ENCODE results near the gene CIRBP.
"Not testable (repeated sequence)": the region's sequence is repeated elsewhere in the genome, so short reads cannot be mapped to it uniquely, and the experiment has no call there.

Gene CIRBP

DNA sequence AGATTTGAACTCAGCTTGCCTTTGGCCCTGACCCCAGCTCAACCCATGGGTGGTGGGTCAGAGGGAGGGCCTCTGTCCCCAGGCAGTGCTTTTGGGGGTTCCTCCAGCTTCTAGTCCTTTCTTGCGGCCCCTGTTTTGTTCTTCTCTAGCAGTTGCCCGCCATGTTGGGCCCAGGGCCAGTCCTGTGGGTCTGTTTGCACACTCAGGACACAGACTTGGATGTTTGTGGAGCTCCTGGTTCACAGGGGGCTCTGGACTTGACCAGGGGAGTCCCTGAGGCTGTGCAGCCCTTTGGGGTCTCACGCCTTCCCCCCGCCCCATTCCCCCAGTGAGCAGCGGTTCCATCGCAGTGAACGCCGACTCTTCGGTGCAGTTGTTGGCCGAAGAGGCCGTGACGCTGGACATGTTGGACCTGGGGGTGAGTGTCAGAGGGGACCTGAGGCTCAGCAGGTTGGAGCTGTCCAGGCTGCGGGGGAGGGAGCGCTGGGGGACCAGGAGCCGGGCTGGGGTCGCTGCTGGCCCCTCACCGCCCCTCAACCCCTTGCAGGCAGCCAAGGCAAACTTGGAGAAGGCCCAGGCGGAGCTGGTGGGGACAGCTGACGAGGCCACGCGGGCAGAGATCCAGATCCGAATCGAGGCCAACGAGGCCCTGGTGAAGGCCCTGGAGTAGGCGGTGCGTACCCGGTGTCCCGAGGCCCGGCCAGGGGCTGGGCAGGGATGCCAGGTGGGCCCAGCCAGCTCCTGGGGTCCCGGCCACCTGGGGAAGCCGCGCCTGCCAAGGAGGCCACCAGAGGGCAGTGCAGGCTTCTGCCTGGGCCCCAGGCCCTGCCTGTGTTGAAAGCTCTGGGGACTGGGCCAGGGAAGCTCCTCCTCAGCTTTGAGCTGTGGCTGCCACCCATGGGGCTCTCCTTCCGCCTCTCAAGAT, 25.1 kb upstream of the CIRBP start:
- Histone ChIP-seq H3K9ac (no peak overlapping the region), H3K36me3 (ENCODE audit: insufficient read depth) (no peaks in the 10 kb centered on the region), H3K4me1 (ENCODE audit: low read depth, poor library complexity, severe bottlenecking) (peaks cover 39% of the 10 kb centered on the region), H2AFZ (ENCODE audit: low read depth) (no peak overlapping the region), H3K27ac (no peak overlapping the region), H3K4me2 (0 out of 2 replicates have a peak overlapping the region, but pooled peaks have one; percentile 21), H3K27me3 (ENCODE audit: insufficient read depth, low read depth) (peaks cover 4% of the 10 kb centered on the region; the same call in 1 of the 2 replicates), H4K20me1 (ENCODE audit: insufficient read depth) (no peaks in the 10 kb centered on the region), H3K79me2 (ENCODE audit: insufficient read depth, low read depth) (peaks cover 9% of the 10 kb centered on the region; the same call in 1 of the 2 replicates), H3K4me3 (IDR thresholded peaks at IDR 0.05; ENCODE audit: insufficient read depth, low read depth, low read length) (no peak overlapping the region)
- TF ChIP-seq, protein P1, sequence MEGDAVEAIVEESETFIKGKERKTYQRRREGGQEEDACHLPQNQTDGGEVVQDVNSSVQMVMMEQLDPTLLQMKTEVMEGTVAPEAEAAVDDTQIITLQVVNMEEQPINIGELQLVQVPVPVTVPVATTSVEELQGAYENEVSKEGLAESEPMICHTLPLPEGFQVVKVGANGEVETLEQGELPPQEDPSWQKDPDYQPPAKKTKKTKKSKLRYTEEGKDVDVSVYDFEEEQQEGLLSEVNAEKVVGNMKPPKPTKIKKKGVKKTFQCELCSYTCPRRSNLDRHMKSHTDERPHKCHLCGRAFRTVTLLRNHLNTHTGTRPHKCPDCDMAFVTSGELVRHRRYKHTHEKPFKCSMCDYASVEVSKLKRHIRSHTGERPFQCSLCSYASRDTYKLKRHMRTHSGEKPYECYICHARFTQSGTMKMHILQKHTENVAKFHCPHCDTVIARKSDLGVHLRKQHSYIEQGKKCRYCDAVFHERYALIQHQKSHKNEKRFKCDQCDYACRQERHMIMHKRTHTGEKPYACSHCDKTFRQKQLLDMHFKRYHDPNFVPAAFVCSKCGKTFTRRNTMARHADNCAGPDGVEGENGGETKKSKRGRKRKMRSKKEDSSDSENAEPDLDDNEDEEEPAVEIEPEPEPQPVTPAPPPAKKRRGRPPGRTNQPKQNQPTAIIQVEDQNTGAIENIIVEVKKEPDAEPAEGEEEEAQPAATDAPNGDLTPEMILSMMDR (conservative IDR thresholded peaks at IDR 0.05; ENCODE audit: low read depth, low read length): peak; percentile 81

DNA sequence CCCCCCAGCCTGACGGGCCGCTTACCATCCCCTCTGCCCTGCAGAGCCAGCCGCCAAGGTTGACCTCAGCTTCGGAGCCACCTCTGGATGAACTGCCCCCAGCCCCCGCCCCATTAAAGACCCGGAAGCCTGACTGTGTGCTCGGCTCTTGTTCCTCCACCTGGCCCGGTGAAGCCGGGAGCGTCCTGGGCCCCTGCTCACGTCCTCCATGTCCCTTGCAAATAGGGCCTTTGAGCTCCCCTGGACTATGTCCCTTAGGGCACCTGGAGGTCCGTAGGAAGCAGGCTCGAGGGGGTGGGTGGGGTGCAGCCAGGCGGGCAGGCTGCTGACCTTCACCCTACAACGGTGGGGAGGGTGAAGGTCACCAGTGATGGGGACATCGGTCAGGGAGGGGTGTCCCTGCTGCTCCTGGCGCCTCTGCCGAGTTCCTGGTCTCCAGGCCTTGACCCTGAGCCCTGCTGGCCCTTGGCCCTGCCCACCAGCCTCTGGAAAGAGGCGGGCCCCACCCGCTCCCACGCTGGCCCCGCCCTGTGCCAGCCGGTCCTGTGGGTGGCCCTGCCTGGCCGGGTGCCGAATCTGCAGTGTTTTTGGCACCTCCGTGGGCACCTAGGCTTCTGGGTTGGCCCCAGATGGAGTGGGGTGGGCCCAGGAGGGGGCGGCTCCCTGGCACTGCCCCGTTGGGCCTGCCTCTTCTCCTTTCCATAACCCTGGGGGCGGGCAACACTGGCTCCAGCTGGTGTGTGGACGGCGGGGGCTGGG, 24.3 kb upstream of the CIRBP start:
- Histone ChIP-seq H4K20me1 (ENCODE audit: insufficient read depth) (no peaks in the 10 kb centered on the region), H3K9ac (no peak overlapping the region), H3K27ac (no peak overlapping the region), H3K27me3 (ENCODE audit: insufficient read depth, low read depth) (no peaks in the 10 kb centered on the region), H2AFZ (ENCODE audit: low read depth) (no peak overlapping the region), H3K79me2 (ENCODE audit: insufficient read depth, low read depth) (peaks cover 9% of the 10 kb centered on the region; the same call in 1 of the 2 replicates), H3K4me3 (IDR thresholded peaks at IDR 0.05; ENCODE audit: insufficient read depth, low read depth, low read length) (no peak overlapping the region), H3K4me2 (0 out of 2 replicates have a peak overlapping the region, but pooled peaks have one; percentile 1), H3K36me3 (ENCODE audit: insufficient read depth) (no peaks in the 10 kb centered on the region), H3K4me1 (ENCODE audit: low read depth, poor library complexity, severe bottlenecking) (peaks cover 38% of the 10 kb centered on the region)
- TF ChIP-seq, protein P1 (conservative IDR thresholded peaks at IDR 0.05; ENCODE audit: low read depth, low read length): no peak

DNA sequence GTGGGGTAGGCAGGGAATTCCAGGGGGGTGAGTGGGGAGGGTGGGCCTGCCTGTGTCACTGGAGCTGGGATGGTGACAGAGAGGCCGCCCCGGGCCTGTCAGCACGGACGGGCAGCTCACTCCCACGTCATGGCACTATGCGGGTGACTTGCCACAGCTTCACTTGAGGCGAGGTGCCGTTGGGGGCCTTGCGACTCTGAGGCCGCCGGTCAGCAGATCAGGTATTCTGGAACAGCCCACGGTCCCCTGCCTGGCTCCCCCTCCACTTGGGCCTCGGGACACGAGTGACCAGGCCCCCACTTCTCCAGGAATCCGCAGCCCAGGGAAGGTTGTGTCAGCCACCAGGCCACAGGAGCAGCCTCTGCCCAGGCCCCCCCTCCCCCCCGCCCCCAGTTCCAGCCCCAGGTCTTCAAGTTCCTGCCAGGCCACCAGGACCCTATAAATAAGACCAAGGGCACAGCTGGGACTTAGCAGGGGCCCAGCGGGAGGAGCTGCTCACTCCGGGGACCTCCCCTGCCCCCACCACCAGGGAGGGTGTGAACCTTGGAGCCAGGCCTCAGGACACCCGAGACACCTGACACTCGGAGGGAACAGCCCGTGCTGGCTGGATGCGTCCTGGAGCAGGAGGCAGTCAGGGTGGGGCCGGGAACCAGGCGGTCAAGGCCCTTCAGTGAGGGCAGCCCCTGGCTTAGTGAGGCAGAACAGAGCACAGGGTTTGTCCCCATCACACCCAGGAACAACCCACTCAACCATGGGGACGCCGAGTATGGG, 23.5 kb upstream of the CIRBP start:
- no peak overlapping the region for H3K4me2 ChIP-seq
- no peak overlapping the region for H3K27ac ChIP-seq

DNA sequence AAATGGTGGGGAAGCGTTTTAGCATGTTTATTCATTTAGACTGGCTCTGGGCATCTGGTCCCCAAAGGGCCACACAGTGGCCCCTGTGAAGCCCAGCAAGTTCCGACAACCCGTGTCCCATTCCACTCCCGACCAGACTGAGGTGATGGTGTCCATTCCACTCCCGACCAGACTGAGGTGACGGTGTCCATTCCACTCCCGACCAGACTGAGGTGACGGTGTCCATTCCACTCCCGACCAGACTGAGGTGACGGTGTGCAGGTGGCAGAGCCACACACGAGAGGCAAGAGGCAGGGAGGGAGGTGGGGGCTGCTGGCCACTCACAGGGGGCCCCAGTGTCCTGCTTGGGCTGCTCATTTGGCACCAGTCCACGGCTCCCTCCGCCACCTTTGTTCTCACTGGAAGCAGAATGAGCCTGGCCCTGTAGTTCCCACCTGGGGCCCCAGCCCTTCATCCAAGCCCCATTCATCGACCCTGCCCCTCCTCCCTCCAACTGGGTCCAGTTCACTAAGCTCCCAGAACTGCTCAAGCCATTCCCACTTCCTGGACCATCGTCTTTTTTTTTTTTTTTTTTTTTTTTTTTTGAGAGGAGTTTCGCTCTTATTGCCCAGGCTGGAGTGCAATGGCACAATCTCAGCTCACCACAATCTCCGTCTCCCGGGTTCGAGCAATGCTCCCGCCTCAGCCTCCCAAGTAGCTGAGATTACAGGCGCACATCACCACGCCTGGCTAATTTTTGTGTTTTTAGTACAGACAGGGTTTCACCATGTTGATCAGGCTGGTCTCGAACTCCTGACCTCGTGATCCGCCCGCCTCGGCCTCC, 22.7 kb upstream of the CIRBP start:
- H3K4me3 ChIP-seq (IDR thresholded peaks at IDR 0.05; ENCODE audit: insufficient read depth, low read depth, low read length); H3K79me2 ChIP-seq (ENCODE audit: insufficient read depth, low read depth); H3K9ac ChIP-seq; H3K27me3 ChIP-seq (ENCODE audit: insufficient read depth, low read depth); H2AFZ ChIP-seq (ENCODE audit: low read depth); H4K20me1 ChIP-seq (ENCODE audit: insufficient read depth); H3K4me2 ChIP-seq; H3K36me3 ChIP-seq (ENCODE audit: insufficient read depth); H3K27ac ChIP-seq: not testable (repeated sequence)
- peaks cover 30% of the 10 kb centered on the region for H3K4me1 ChIP-seq (ENCODE audit: low read depth, poor library complexity, severe bottlenecking)

More for the DNA sequence above, 23.5 kb upstream of the CIRBP start:
- Histone ChIP-seq H4K20me1 (ENCODE audit: insufficient read depth) (no peaks in the 10 kb centered on the region), H3K4me3 (IDR thresholded peaks at IDR 0.05; ENCODE audit: insufficient read depth, low read depth, low read length) (no peak overlapping the region), H3K9ac (no peak overlapping the region), H3K4me1 (ENCODE audit: low read depth, poor library complexity, severe bottlenecking) (peaks cover 37% of the 10 kb centered on the region), H3K36me3 (ENCODE audit: insufficient read depth) (no peaks in the 10 kb centered on the region), H3K79me2 (ENCODE audit: insufficient read depth, low read depth) (peaks cover 9% of the 10 kb centered on the region; the same call in 1 of the 2 replicates), H3K27me3 (ENCODE audit: insufficient read depth, low read depth) (no peaks in the 10 kb centered on the region), H2AFZ (ENCODE audit: low read depth) (no peak overlapping the region)
- TF ChIP-seq, protein P1 (conservative IDR thresholded peaks at IDR 0.05; ENCODE audit: low read depth, low read length): no peak

Data from KMS-11 (cell line).